ENCODE data around the gene ZSCAN23. TPM values are rescaled to one million over a fixed set of nuclear protein-coding genes. Genes with fewer than 3 reads are reported as not detected.
"Not testable (repeated sequence)": the region's sequence is repeated elsewhere in the genome, so short reads cannot be mapped to it uniquely, and the experiment has no call there.

ZSCAN23 gene
- total and polyA plus RNA-seq, 2 donors from 2014 or later = 0.49 to 5.5 TPM

DNA sequence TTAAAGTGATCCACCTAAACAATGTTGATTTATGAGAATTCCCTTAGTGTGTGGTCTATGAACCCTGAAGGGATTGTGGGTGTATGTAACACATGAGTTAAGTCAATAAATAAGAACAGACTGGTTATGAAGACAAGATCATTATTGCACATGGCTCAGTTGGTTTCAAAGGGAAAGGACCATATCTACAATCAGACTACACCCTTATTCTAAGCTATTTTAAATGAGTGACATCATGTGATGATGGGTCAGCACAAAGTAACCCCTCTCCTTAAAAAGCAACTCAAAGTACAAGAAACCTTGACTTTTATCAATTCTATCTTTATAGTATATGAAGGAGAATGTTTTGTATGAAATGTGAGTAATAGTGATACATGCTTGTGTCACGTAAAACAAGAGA is 15.3 kb upstream of the ZSCAN23 start:
- intact Hi-C loops (cut with DNase I) = no loop called here
- H3K9ac ChIP-seq (ENCODE audit: low read length in 3 of 3) = no peak overlapping the region
- H3K36me3 ChIP-seq (ENCODE audit: control insufficient read depth in 2 of 3, insufficient read depth in 3 of 3, low read length in 3 of 3) = no peaks in the 10 kb centered on the region
- no peaks in the 10 kb centered on the region for H3K4me1 ChIP-seq (ENCODE audit: control insufficient read depth in 2 of 3, insufficient read depth in 2 of 3, low read depth in 1 of 3, low read length in 3 of 3)
- TF ChIP-seq, protein P1, sequence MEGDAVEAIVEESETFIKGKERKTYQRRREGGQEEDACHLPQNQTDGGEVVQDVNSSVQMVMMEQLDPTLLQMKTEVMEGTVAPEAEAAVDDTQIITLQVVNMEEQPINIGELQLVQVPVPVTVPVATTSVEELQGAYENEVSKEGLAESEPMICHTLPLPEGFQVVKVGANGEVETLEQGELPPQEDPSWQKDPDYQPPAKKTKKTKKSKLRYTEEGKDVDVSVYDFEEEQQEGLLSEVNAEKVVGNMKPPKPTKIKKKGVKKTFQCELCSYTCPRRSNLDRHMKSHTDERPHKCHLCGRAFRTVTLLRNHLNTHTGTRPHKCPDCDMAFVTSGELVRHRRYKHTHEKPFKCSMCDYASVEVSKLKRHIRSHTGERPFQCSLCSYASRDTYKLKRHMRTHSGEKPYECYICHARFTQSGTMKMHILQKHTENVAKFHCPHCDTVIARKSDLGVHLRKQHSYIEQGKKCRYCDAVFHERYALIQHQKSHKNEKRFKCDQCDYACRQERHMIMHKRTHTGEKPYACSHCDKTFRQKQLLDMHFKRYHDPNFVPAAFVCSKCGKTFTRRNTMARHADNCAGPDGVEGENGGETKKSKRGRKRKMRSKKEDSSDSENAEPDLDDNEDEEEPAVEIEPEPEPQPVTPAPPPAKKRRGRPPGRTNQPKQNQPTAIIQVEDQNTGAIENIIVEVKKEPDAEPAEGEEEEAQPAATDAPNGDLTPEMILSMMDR (IDR thresholded peaks at IDR 0.05; ENCODE audit: borderline replicate concordance, extremely low read depth, insufficient read depth) = no peak
- H3K9me3 ChIP-seq (ENCODE audit: control insufficient read depth in 2 of 3, insufficient read depth in 1 of 3, low read length in 3 of 3) = no peaks in the 10 kb centered on the region
- DNase-seq (no peak), FAIRE-seq (no peak)
- H3K27ac ChIP-seq (ENCODE audit: low read depth in 2 of 2, low read length in 2 of 2) = no peak overlapping the region
- peaks cover 5% of the 10 kb centered on the region for H3K27me3 ChIP-seq (ENCODE audit: control insufficient read depth, insufficient read depth, low read length)
- no peak overlapping the region for H3K4me3 ChIP-seq (ENCODE audit: low read length in 3 of 3)

DNA sequence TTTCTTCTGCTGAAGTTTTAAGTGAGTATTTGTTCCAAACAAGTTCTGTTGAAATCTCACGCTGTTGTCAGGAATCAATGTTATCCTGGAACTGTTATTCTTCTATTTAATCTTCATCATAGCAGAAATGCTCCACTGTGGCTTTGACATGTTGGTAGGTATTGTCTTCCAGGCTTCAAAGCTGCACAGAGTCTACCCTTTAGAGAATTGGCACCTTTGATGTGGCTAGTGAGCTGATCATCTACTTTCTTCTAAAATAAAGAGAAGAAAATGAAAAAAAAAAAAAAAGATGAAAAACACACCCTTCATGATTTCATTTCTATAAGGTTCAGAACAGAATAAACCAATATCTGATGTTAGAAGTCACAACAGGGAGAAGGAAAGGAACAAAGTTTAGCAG is 5.8 kb upstream of the ZSCAN23 start:
- TF ChIP-seq, protein P1 (IDR thresholded peaks at IDR 0.05; ENCODE audit: borderline replicate concordance, extremely low read depth, insufficient read depth) = no peak
- intact Hi-C loops (cut with DNase I) = no loop called here
- no peaks in the 10 kb centered on the region for H3K27me3 ChIP-seq (ENCODE audit: control insufficient read depth, insufficient read depth, low read length)

DNA sequence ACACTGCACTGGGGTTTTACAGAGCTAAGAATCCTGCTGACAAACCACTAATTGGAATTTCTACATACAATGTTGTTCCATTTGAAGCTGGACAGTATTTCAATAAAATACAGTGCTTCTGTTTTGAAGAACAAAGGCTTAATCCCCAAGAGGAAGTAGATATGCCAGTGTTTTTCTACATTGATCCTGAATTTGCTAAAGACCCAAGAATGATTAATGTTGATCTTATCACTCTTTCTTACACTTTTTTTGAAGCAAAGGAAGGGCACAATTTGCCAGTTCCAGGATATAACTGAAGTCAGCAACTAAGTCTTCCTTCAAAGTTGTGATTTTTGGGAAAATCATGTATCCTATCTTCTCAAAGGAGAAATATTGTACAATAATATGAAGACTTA is 4.2 kb upstream of the ZSCAN23 start:
- peaks cover 0 to 16% (median 0%) of the 10 kb centered on the region in 3 donors for H3K9me3 ChIP-seq (ENCODE audit: control insufficient read depth in 2 of 3, insufficient read depth in 1 of 3, low read length in 3 of 3)
- H3K4me3 ChIP-seq (ENCODE audit: low read length in 3 of 3) = peak overlapping the region in 1 of 3 donors; percentile 66
- peak; percentile 50 for FAIRE-seq
- H3K36me3 ChIP-seq (ENCODE audit: control insufficient read depth in 2 of 3, insufficient read depth in 3 of 3, low read length in 3 of 3); DNase-seq; intact Hi-C loops (cut with DNase I); H3K27ac ChIP-seq (ENCODE audit: low read depth in 2 of 2, low read length in 2 of 2); H3K27me3 ChIP-seq (ENCODE audit: control insufficient read depth, insufficient read depth, low read length); H3K4me1 ChIP-seq (ENCODE audit: control insufficient read depth in 2 of 3, insufficient read depth in 2 of 3, low read depth in 1 of 3, low read length in 3 of 3): not testable (repeated sequence)
- H3K9ac ChIP-seq (ENCODE audit: low read length in 3 of 3) = peak overlapping the region in 1 of 3 donors; percentile 59

More for the DNA sequence above, 5.8 kb upstream of the ZSCAN23 start:
- H3K27ac ChIP-seq (ENCODE audit: low read depth in 2 of 2, low read length in 2 of 2) = no peak overlapping the region
- no peaks in the 10 kb centered on the region for H3K36me3 ChIP-seq (ENCODE audit: control insufficient read depth in 2 of 3, insufficient read depth in 3 of 3, low read length in 3 of 3)
- no peaks in the 10 kb centered on the region for H3K4me1 ChIP-seq (ENCODE audit: control insufficient read depth in 2 of 3, insufficient read depth in 2 of 3, low read depth in 1 of 3, low read length in 3 of 3)
- no peak for FAIRE-seq
- no peak overlapping the region for H3K9ac ChIP-seq (ENCODE audit: low read length in 3 of 3)
- H3K4me3 ChIP-seq (ENCODE audit: low read length in 3 of 3) = no peak overlapping the region
- H3K9me3 ChIP-seq (ENCODE audit: control insufficient read depth in 2 of 3, insufficient read depth in 1 of 3, low read length in 3 of 3) = peaks cover 0 to 7% (median 0%) of the 10 kb centered on the region in 3 donors
- no peak for DNase-seq

DNA sequence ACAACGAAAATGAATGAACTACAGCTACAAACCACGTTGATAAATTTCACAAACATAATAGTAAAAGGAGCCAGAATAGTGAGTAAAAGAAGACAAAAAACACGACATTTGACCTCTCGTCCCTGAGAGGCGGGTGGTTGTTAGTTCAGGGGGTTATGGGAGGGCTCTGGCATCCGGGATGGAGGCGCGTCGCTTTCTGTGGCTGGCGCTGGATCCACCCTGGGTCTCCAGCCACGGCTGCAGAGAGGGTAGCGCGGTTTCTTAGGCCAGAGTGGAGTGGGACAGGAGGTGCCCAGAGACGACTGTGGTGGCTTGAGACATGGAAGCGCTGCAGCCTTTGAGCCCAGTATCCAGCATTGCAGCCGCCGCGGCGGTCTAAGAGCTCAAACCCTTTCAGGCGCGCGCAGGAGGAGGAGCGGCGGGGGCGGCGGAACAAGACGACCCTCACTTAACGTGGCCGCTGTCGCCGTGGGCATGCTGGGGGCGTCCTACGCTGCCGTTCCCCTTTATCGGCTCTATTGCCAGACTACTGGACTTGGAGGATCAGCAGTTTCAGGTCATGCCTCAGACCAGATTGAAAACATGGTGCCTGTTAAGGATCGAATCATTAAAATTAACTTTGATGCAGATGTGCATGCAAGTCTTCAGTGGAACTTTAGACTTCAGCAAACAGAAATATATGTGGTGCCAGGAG is 3.7 kb upstream of the ZSCAN23 start:
- no peaks in the 10 kb centered on the region for H3K4me1 ChIP-seq (ENCODE audit: control insufficient read depth in 2 of 3, insufficient read depth in 2 of 3, low read depth in 1 of 3, low read length in 3 of 3)
- H3K4me3 ChIP-seq (ENCODE audit: low read length in 3 of 3) = peak overlapping the region in 1 of 3 donors; percentile 66
- intact Hi-C loops (cut with DNase I) = no loop called here
- H3K36me3 ChIP-seq (ENCODE audit: control insufficient read depth in 2 of 3, insufficient read depth in 3 of 3, low read length in 3 of 3) = no peaks in the 10 kb centered on the region
- H3K27me3 ChIP-seq (ENCODE audit: control insufficient read depth, insufficient read depth, low read length) = no peaks in the 10 kb centered on the region
- FAIRE-seq = no peak
- TF ChIP-seq, protein P1 (IDR thresholded peaks at IDR 0.05; ENCODE audit: borderline replicate concordance, extremely low read depth, insufficient read depth) = no peak
- peak overlapping the region in 1 of 3 donors; percentile 59 for H3K9ac ChIP-seq (ENCODE audit: low read length in 3 of 3)
- no peak overlapping the region for H3K27ac ChIP-seq (ENCODE audit: low read depth in 2 of 2, low read length in 2 of 2)
- H3K9me3 ChIP-seq (ENCODE audit: control insufficient read depth in 2 of 3, insufficient read depth in 1 of 3, low read length in 3 of 3) = peaks cover 0 to 16% (median 0%) of the 10 kb centered on the region in 3 donors
- peak in 4 of 5 donors; percentile 40 to 66 (median 54) for DNase-seq

DNA sequence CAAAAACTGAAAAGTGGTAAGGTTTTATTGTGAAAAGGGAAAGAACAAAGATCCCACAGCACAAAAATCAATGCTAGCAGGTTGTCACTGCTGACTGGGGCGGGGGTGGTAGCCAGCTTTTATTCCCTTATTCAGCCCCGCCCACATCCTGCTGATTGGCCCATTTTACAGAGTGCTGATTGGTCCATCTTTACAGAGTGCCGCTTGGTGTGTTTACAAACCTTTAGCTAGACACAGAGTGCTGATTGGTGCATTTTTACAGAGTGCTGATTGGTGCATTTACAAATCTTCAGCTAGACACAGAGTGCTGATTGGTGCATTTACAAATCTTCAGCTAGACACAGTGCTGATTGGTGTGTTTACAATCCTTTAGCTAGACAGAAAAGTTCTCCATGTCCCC is 1.5 kb upstream of the ZSCAN23 start:
- FAIRE-seq; H3K9ac ChIP-seq (ENCODE audit: low read length in 3 of 3); H3K36me3 ChIP-seq (ENCODE audit: control insufficient read depth in 2 of 3, insufficient read depth in 3 of 3, low read length in 3 of 3); H3K27me3 ChIP-seq (ENCODE audit: control insufficient read depth, insufficient read depth, low read length); H3K4me3 ChIP-seq (ENCODE audit: low read length in 3 of 3); DNase-seq; H3K4me1 ChIP-seq (ENCODE audit: control insufficient read depth in 2 of 3, insufficient read depth in 2 of 3, low read depth in 1 of 3, low read length in 3 of 3); intact Hi-C loops (cut with DNase I); H3K27ac ChIP-seq (ENCODE audit: low read depth in 2 of 2, low read length in 2 of 2): not testable (repeated sequence)
- peaks cover 0 to 16% (median 0%) of the 10 kb centered on the region in 3 donors for H3K9me3 ChIP-seq (ENCODE audit: control insufficient read depth in 2 of 3, insufficient read depth in 1 of 3, low read length in 3 of 3)

Measured in kidney (tissue), 14 donors.